Measurements from ENCODE around the gene MRPL32.

DNA sequence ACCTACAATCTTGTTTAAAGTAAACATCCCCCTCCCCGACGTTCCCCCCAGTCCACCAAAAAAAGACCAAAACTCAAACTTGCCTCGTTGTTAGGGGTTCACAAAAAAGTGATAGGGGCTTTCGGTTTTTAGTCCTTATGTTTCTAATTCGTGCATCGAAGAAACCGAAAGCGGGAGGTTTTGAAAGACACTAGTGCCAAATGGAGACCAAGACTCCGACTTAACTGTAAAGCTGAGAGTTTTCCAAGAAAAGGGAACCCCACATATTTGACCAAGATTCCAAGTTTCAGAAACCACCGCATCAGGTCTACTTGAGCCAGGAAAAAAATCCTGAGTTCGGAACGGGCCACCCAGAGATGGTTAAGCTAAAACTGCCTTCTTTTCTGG is 736 bp upstream of the MRPL32 start:
- TF ChIP-seq NFE2L2 (conservative IDR thresholded peaks at IDR 0.05; ENCODE audit: low read length): no peak
- TF ChIP-seq FOSL2 (IDR thresholded peaks at IDR 0.05): no peak
- no peak for TF ChIP-seq FOSL2 (CRISPR knock-in tag; IDR thresholded peaks at IDR 0.05)
- TF ChIP-seq RCOR1 (IDR thresholded peaks at IDR 0.05; ENCODE audit: low read depth, low read length): no peak
- no peak for TF ChIP-seq RAD21 (conservative IDR thresholded peaks at IDR 0.05 in 1 of 2, IDR thresholded peaks at IDR 0.05 in 1 of 2)
- TF ChIP-seq, protein P1, sequence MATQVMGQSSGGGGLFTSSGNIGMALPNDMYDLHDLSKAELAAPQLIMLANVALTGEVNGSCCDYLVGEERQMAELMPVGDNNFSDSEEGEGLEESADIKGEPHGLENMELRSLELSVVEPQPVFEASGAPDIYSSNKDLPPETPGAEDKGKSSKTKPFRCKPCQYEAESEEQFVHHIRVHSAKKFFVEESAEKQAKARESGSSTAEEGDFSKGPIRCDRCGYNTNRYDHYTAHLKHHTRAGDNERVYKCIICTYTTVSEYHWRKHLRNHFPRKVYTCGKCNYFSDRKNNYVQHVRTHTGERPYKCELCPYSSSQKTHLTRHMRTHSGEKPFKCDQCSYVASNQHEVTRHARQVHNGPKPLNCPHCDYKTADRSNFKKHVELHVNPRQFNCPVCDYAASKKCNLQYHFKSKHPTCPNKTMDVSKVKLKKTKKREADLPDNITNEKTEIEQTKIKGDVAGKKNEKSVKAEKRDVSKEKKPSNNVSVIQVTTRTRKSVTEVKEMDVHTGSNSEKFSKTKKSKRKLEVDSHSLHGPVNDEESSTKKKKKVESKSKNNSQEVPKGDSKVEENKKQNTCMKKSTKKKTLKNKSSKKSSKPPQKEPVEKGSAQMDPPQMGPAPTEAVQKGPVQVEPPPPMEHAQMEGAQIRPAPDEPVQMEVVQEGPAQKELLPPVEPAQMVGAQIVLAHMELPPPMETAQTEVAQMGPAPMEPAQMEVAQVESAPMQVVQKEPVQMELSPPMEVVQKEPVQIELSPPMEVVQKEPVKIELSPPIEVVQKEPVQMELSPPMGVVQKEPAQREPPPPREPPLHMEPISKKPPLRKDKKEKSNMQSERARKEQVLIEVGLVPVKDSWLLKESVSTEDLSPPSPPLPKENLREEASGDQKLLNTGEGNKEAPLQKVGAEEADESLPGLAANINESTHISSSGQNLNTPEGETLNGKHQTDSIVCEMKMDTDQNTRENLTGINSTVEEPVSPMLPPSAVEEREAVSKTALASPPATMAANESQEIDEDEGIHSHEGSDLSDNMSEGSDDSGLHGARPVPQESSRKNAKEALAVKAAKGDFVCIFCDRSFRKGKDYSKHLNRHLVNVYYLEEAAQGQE (IDR thresholded peaks at IDR 0.05): no peak
